CD4-positive, alpha-beta T cell (primary cell): Measurements from ENCODE around the gene DOLPP1. TPM values are rescaled to one million over a fixed set of nuclear protein-coding genes. Genes with fewer than 3 reads are reported as not detected.

ENCODE experiments used
- ATAC-seq: fragments of 200-7000 bp; cut with Tn5 transposase; one replicate; pipeline ENCODE4 v1.10.0; 2022; ENCODE audit warnings: mild to moderate bottlenecking; ENCODE audit not compliant: poor library complexity
- CTCF ChIA-PET: fragments of 350-600 bp; sonication (Branson Sonifier 250); formaldehyde crosslinking; loops from one replicate; lab custom pipeline; 2021; ENCODE audit warnings: antibody characterized with exemption, inconsistent platforms; lab: Charles Lee
- POLR2A ChIA-PET: fragments of 350-600 bp; sonication (Branson Sonifier 250); formaldehyde crosslinking; loops from one replicate; lab custom pipeline; 2021; ENCODE audit warnings: antibody characterized with exemption, inconsistent platforms; lab: Charles Lee
- DNase-seq, 14 experiments: peaks; one replicate each; pipeline ENCODE4 v3.0.0-alpha.2; 2013 to 2020; ENCODE audit warnings: mixed read lengths in 2 of 14
- H3K27ac ChIP-seq, 2 donors: one replicate each; pipeline versions ENCODE4 v1.5.1 to v1.7.0; 2013; ENCODE audit warnings: low read length in 2 of 2, low read depth in 1 of 2, mild to moderate bottlenecking in 1 of 2
- H3K27me3 ChIP-seq, 2 experiments: 1 replicate in 1 of 2; 2 replicates in 1 of 2; pipeline versions ENCODE4 v1.6.1 to v1.7.0; 2013; ENCODE audit warnings: low read length in 2 of 2, control low read depth in 1 of 2, mild to moderate bottlenecking in 1 of 2, moderate library complexity in 1 of 2; ENCODE audit not compliant: insufficient read depth in 2 of 2, control insufficient read depth in 1 of 2
- H3K36me3 ChIP-seq: one replicate; pipeline ENCODE4 v1.6.1; 2013; ENCODE audit warnings: low read length, control low read depth; ENCODE audit not compliant: insufficient read depth
- H3K4me1 ChIP-seq: one replicate; pipeline ENCODE4 v1.6.1; 2013; ENCODE audit warnings: low read length, control low read depth; ENCODE audit not compliant: insufficient read depth
- H3K4me3 ChIP-seq: one replicate; pipeline ENCODE4 v1.5.1; 2013; ENCODE audit warnings: mild to moderate bottlenecking, low read length, moderate library complexity
- H3K9me3 ChIP-seq, 2 experiments: 1 replicate in 1 of 2; 2 replicates in 1 of 2; pipeline versions ENCODE4 v1.6.1 to v1.7.0; 2013; ENCODE audit warnings: low read length in 2 of 2, mild to moderate bottlenecking in 2 of 2, control low read depth in 1 of 2, moderate library complexity in 1 of 2; ENCODE audit not compliant: control insufficient read depth in 1 of 2, insufficient read depth in 1 of 2
- H3K27ac Mint-ChIP-seq: one replicate; pipeline ENCODE4 v1.8.0; 2020; ENCODE audit warnings: mixed read lengths
- H3K27me3 Mint-ChIP-seq: one replicate; pipeline ENCODE4 v1.8.0; 2021; ENCODE audit warnings: mixed read lengths
- H3K36me3 Mint-ChIP-seq: one replicate; pipeline ENCODE4 v1.8.0; 2021; ENCODE audit warnings: low read depth, mixed read lengths
- H3K4me1 Mint-ChIP-seq: one replicate; pipeline ENCODE4 v1.8.0; 2021; ENCODE audit warnings: low read depth, mixed read lengths
- H3K4me3 Mint-ChIP-seq: one replicate; pipeline ENCODE4 v1.8.0; 2020; ENCODE audit warnings: mild to moderate bottlenecking, mixed read lengths
- H3K9me3 Mint-ChIP-seq: one replicate; pipeline ENCODE4 v1.8.0; 2020; ENCODE audit warnings: mixed read lengths
- intact Hi-C, 2 experiments: fragments of 100-400 bp; cut with DNase I in 1 of 2; cut with micrococcal nuclease in 1 of 2; formaldehyde crosslinking; loops; one replicate each; pipeline versions ENCODE4 v1.15.1 to v1.9.0; 2023 to 2025; cut with DNase I, micrococcal nuclease
- total RNA-seq, 174 experiments: library from RNA in 2 of 174; stranded (reverse) in 2 of 174; gene quantifications; one replicate each; pipeline ENCODE4 v1.2.3 and lab custom pipeline; 2021 to 2026
- TF ChIP-seq, protein P1 (sequence below): fragments of 200-600 bp; IDR thresholded peaks from one replicate; pipeline ENCODE4 v1.8.0; 2022; ENCODE audit warnings: antibody characterized with exemption, mild to moderate bottlenecking

The DOLPP1 gene
- total RNA-seq, 2 experiments from 2014 or later = 2.7 to 3.6 TPM

GRCh38 chr9:129059796-129060785 lies 20.8 kb upstream of the DOLPP1 start:
- ATAC-seq (no peak), DNase-seq (no peak)
- H3K4me3 Mint-ChIP-seq = no peak overlapping the region
- POLR2A ChIA-PET = no interaction called here
- H3K4me3 ChIP-seq = no peak overlapping the region
- peaks cover 60% of the 10 kb centered on the region for H3K36me3 ChIP-seq
- H3K4me1 Mint-ChIP-seq = no peaks in the 10 kb centered on the region
- no peaks in the 10 kb centered on the region for H3K4me1 ChIP-seq
- H3K9me3 ChIP-seq = no peaks in the 10 kb centered on the region
- intact Hi-C loops = no loop called here
- no peak overlapping the region for H3K27ac Mint-ChIP-seq
- H3K9me3 Mint-ChIP-seq = no peaks in the 10 kb centered on the region
- H3K27ac ChIP-seq = no peak overlapping the region
- TF ChIP-seq, protein P1, sequence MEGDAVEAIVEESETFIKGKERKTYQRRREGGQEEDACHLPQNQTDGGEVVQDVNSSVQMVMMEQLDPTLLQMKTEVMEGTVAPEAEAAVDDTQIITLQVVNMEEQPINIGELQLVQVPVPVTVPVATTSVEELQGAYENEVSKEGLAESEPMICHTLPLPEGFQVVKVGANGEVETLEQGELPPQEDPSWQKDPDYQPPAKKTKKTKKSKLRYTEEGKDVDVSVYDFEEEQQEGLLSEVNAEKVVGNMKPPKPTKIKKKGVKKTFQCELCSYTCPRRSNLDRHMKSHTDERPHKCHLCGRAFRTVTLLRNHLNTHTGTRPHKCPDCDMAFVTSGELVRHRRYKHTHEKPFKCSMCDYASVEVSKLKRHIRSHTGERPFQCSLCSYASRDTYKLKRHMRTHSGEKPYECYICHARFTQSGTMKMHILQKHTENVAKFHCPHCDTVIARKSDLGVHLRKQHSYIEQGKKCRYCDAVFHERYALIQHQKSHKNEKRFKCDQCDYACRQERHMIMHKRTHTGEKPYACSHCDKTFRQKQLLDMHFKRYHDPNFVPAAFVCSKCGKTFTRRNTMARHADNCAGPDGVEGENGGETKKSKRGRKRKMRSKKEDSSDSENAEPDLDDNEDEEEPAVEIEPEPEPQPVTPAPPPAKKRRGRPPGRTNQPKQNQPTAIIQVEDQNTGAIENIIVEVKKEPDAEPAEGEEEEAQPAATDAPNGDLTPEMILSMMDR = no peak
- H3K27me3 Mint-ChIP-seq = no peaks in the 10 kb centered on the region
- CTCF ChIA-PET = no interaction called here
- peaks cover 53% of the 10 kb centered on the region for H3K36me3 Mint-ChIP-seq
- no peaks in the 10 kb centered on the region for H3K27me3 ChIP-seq

- CTCF ChIA-PET = no interaction called here
These were observed 19.9 kb upstream of the DOLPP1 start for GRCh38 chr9:129060991-129061390.

GRCh38 chr9:129063061-129063460 lies 17.9 kb upstream of the DOLPP1 start:
- DNase-seq (no peak), ATAC-seq (no peak)
- no peaks in the 10 kb centered on the region for H3K9me3 ChIP-seq
- no peaks in the 10 kb centered on the region for H3K4me1 Mint-ChIP-seq
- no peak overlapping the region for H3K4me3 Mint-ChIP-seq
- no peak overlapping the region for H3K27ac Mint-ChIP-seq
- H3K27me3 Mint-ChIP-seq = no peaks in the 10 kb centered on the region
- H3K27ac ChIP-seq = no peak overlapping the region
- TF ChIP-seq, protein P1 = no peak
- ChIA-PET CTCF (no interaction called here), POLR2A (no interaction called here)
- H3K36me3 ChIP-seq = peaks cover 71% of the 10 kb centered on the region
- peaks cover 49% of the 10 kb centered on the region for H3K36me3 Mint-ChIP-seq
- no peaks in the 10 kb centered on the region for H3K9me3 Mint-ChIP-seq
- no peak overlapping the region for H3K4me3 ChIP-seq
- intact Hi-C loops = no loop called here
- no peaks in the 10 kb centered on the region for H3K27me3 ChIP-seq
- peaks cover 6% of the 10 kb centered on the region for H3K4me1 ChIP-seq

More at GRCh38 chr9:129060991-129061390, 19.9 kb upstream of the DOLPP1 start:
- POLR2A ChIA-PET = no interaction called here
- Histone ChIP-seq H3K27ac (no peak overlapping the region), H3K27me3 (no peaks in the 10 kb centered on the region), H3K4me3 (no peak overlapping the region), H3K9me3 (no peaks in the 10 kb centered on the region), H3K4me1 (no peaks in the 10 kb centered on the region), H3K36me3 (peaks cover 65% of the 10 kb centered on the region)
- ATAC-seq (no peak), DNase-seq (no peak)
- Mint-ChIP-seq H3K27ac (no peak overlapping the region), H3K36me3 (peaks cover 59% of the 10 kb centered on the region), H3K4me1 (no peaks in the 10 kb centered on the region), H3K9me3 (no peaks in the 10 kb centered on the region), H3K27me3 (no peaks in the 10 kb centered on the region), H3K4me3 (no peak overlapping the region)
- intact Hi-C loops = no loop called here
- TF ChIP-seq, protein P1 = no peak
